Mesendoderm (in vitro differentiated cells): ENCODE measurements around the gene FAM53B.

Experiments used
- DNase-seq: peaks from one replicate; pipeline ENCODE4 v3.0.0; 2013
- H2AK5ac ChIP-seq: 2 replicates; pipeline ENCODE4 v1.6.1; 2013; ENCODE audit warnings: low read length, inconsistent platforms
- H2BK120ac ChIP-seq: 2 replicates; pipeline ENCODE4 v1.6.1; 2013; ENCODE audit warnings: low read depth, mild to moderate bottlenecking, low read length, moderate library complexity, mixed read lengths
- H2BK15ac ChIP-seq: replicated peaks from 2 replicates; pipeline ENCODE4 v1.6.1; 2013; ENCODE audit warnings: low read depth, mild to moderate bottlenecking, moderate library complexity
- H2BK5ac ChIP-seq: 2 replicates; pipeline ENCODE4 v1.6.1; 2013; ENCODE audit warnings: low read length, inconsistent platforms
- H3K18ac ChIP-seq: 2 replicates; pipeline ENCODE4 v1.6.1; 2013; ENCODE audit warnings: mild to moderate bottlenecking, low read length, mixed read lengths
- H3K23ac ChIP-seq: one replicate; pipeline ENCODE4 v1.6.1; 2013; ENCODE audit warnings: low read length
- H3K27ac ChIP-seq: 2 replicates; pipeline ENCODE4 v1.5.1; 2013; ENCODE audit warnings: low read depth, mild to moderate bottlenecking, inconsistent platforms, low read length, moderate library complexity
- H3K27me3 ChIP-seq: 2 replicates; pipeline ENCODE4 v1.6.1; 2013; ENCODE audit warnings: low read length, control low read depth, mild to moderate bottlenecking, inconsistent platforms; ENCODE audit not compliant: insufficient read depth, poor library complexity
- H3K36me3 ChIP-seq: 2 replicates; pipeline ENCODE4 v1.6.1; 2013; ENCODE audit warnings: low read length, inconsistent platforms; ENCODE audit not compliant: control insufficient read depth, insufficient read depth
- H3K4ac ChIP-seq: one replicate; pipeline ENCODE4 v1.6.1; 2013; ENCODE audit warnings: low read depth, mild to moderate bottlenecking, low read length, moderate library complexity
- H3K4me1 ChIP-seq: 2 replicates; pipeline ENCODE4 v1.6.1; 2013; ENCODE audit warnings: low read depth, low read length, inconsistent platforms; ENCODE audit not compliant: control insufficient read depth
- H3K4me2 ChIP-seq: 2 replicates; pipeline ENCODE4 v1.6.1; 2013; ENCODE audit warnings: low read length
- H3K4me3 ChIP-seq: 2 replicates; pipeline ENCODE4 v1.5.1; 2013; ENCODE audit warnings: mild to moderate bottlenecking, low read length
- H3K56ac ChIP-seq: one replicate; pipeline ENCODE4 v1.6.1; 2013; ENCODE audit warnings: low read length
- H3K79me1 ChIP-seq: 2 replicates; pipeline ENCODE4 v1.6.1; 2013; ENCODE audit warnings: low read length, inconsistent platforms
- H3K79me2 ChIP-seq: 2 replicates; pipeline ENCODE4 v1.6.1; 2013; ENCODE audit warnings: mild to moderate bottlenecking, low read length; ENCODE audit not compliant: control insufficient read depth, insufficient read depth
- H3K9ac ChIP-seq: 2 replicates; pipeline ENCODE4 v1.6.1; 2013; ENCODE audit warnings: low read length, inconsistent platforms
- H4K5ac ChIP-seq: one replicate; pipeline ENCODE4 v1.6.1; 2013; ENCODE audit warnings: low read length
- H4K8ac ChIP-seq: one replicate; pipeline ENCODE4 v1.6.1; 2013; ENCODE audit warnings: low read depth, mild to moderate bottlenecking, control low read depth, low read length, moderate library complexity
- WGBS: extraction: QIAGEN DNeasy Blood & Tissue Kit; methylation state at CpG from one replicate; pipeline ENCODE4 v1.1.7; 2013; ENCODE audit warnings: low lambda C conversion rate, missing lambda C conversion rate; ENCODE audit not compliant: insufficient coverage; ENCODE audit errors: extremely low coverage; 5-methylcytosine and 5-hydroxymethylcytosine counted together

FAM53B gene

GRCh38 chr10:124663766-124664360 is 80.3 kb downstream of the FAM53B start:
- Histone ChIP-seq H2AK5ac (no peak overlapping the region), H3K4ac (no peak overlapping the region), H2BK15ac (no peak overlapping the region), H4K5ac (no peak overlapping the region), H3K4me2 (no peak overlapping the region), H3K9ac (no peak overlapping the region), H3K18ac (no peak overlapping the region), H3K27me3 (no peaks in the 10 kb centered on the region), H3K79me1 (peaks cover 6% of the 10 kb centered on the region), H2BK120ac (no peak overlapping the region), H2BK5ac (no peak overlapping the region), H3K36me3 (no peaks in the 10 kb centered on the region), H3K23ac (no peak overlapping the region), H3K27ac (no peak overlapping the region), H4K8ac (no peak overlapping the region), H3K4me1 (no peaks in the 10 kb centered on the region), H3K4me3 (no peak overlapping the region), H3K56ac (no peak overlapping the region), H3K79me2 (no peaks in the 10 kb centered on the region)
- no peak for DNase-seq
- no CpG with 5 or more reads among the region's 11 CpGs for WGBS

- WGBS = no CpG with 5 or more reads among the region's 8 CpGs
- Histone ChIP-seq H4K5ac (no peak overlapping the region), H3K36me3 (no peaks in the 10 kb centered on the region)
These were observed 81.0 kb downstream of the FAM53B start for GRCh38 chr10:124663228-124663627.

GRCh38 chr10:124661660-124662180 is 82.5 kb downstream of the FAM53B start:
- Histone ChIP-seq H3K27me3 (no peaks in the 10 kb centered on the region), H3K36me3 (no peaks in the 10 kb centered on the region), H4K8ac (no peak overlapping the region), H3K79me1 (peaks cover 4% of the 10 kb centered on the region), H3K56ac (no peak overlapping the region), H3K4me3 (no peak overlapping the region), H2BK5ac (no peak overlapping the region), H3K18ac (no peak overlapping the region), H4K5ac (no peak overlapping the region), H2BK15ac (no peak overlapping the region), H3K23ac (no peak overlapping the region), H3K4me2 (no peak overlapping the region), H3K4me1 (no peaks in the 10 kb centered on the region), H3K4ac (no peak overlapping the region), H2AK5ac (no peak overlapping the region), H3K79me2 (no peaks in the 10 kb centered on the region), H3K9ac (no peak overlapping the region), H2BK120ac (no peak overlapping the region), H3K27ac (no peak overlapping the region)
- WGBS = no CpG with 5 or more reads among the region's 9 CpGs
- no peak for DNase-seq

More at GRCh38 chr10:124663228-124663627, 81.0 kb downstream of the FAM53B start:
- Histone ChIP-seq H2BK5ac (no peak overlapping the region), H3K18ac (no peak overlapping the region), H3K4ac (no peak overlapping the region), H3K79me2 (no peaks in the 10 kb centered on the region), H2BK120ac (no peak overlapping the region), H2AK5ac (no peak overlapping the region), H3K23ac (peak overlapping the region; percentile 45), H3K4me1 (no peaks in the 10 kb centered on the region), H3K4me3 (no peak overlapping the region), H3K79me1 (peaks cover 5% of the 10 kb centered on the region), H3K9ac (no peak overlapping the region), H4K8ac (no peak overlapping the region), H3K56ac (no peak overlapping the region), H3K27me3 (no peaks in the 10 kb centered on the region), H3K27ac (no peak overlapping the region), H2BK15ac (no peak overlapping the region), H3K4me2 (no peak overlapping the region)
- no peak for DNase-seq

GRCh38 chr10:124660404-124661125 is 83.6 kb downstream of the FAM53B start:
- H4K5ac ChIP-seq = no peak overlapping the region
- H3K36me3 ChIP-seq = no peaks in the 10 kb centered on the region
- no peak overlapping the region for H3K23ac ChIP-seq
- no peak overlapping the region for H3K4ac ChIP-seq
- peaks cover 4% of the 10 kb centered on the region for H3K79me1 ChIP-seq
- no peak overlapping the region for H2BK5ac ChIP-seq
- H2BK15ac ChIP-seq = no peak overlapping the region
- WGBS = no CpG with 5 or more reads among the region's 12 CpGs
- H3K18ac ChIP-seq = no peak overlapping the region
- no peak overlapping the region for H3K27ac ChIP-seq
- H2AK5ac ChIP-seq = no peak overlapping the region
- H3K56ac ChIP-seq = no peak overlapping the region
- no peaks in the 10 kb centered on the region for H3K27me3 ChIP-seq
- H3K4me2 ChIP-seq = no peak overlapping the region
- DNase-seq = no peak
- H3K79me2 ChIP-seq = no peaks in the 10 kb centered on the region
- no peaks in the 10 kb centered on the region for H3K4me1 ChIP-seq
- H2BK120ac ChIP-seq = no peak overlapping the region
- no peak overlapping the region for H3K9ac ChIP-seq
- no peak overlapping the region for H3K4me3 ChIP-seq
- no peak overlapping the region for H4K8ac ChIP-seq

- peaks cover 4% of the 10 kb centered on the region for H3K79me1 ChIP-seq
- H2BK120ac ChIP-seq = no peak overlapping the region
- H3K4me3 ChIP-seq = no peak overlapping the region
- H2AK5ac ChIP-seq = no peak overlapping the region
- DNase-seq = no peak
- H3K9ac ChIP-seq = no peak overlapping the region
- no peak overlapping the region for H2BK5ac ChIP-seq
- no peak overlapping the region for H3K27ac ChIP-seq
- H3K4me1 ChIP-seq = no peaks in the 10 kb centered on the region
- no peak overlapping the region for H3K18ac ChIP-seq
- no peaks in the 10 kb centered on the region for H3K79me2 ChIP-seq
- no peak overlapping the region for H4K5ac ChIP-seq
- WGBS = no CpG with 5 or more reads among the region's 2 CpGs
- no peak overlapping the region for H4K8ac ChIP-seq
- H3K4ac ChIP-seq = no peak overlapping the region
- H3K4me2 ChIP-seq = no peak overlapping the region
- no peak overlapping the region for H2BK15ac ChIP-seq
- H3K27me3 ChIP-seq = no peaks in the 10 kb centered on the region
- no peak overlapping the region for H3K56ac ChIP-seq
- H3K23ac ChIP-seq = no peak overlapping the region
- no peaks in the 10 kb centered on the region for H3K36me3 ChIP-seq
These were observed 84.8 kb downstream of the FAM53B start for GRCh38 chr10:124659380-124659779.
